H1 (cell line): ENCODE measurements around the gene RASGRP4. TPM values are rescaled to one million over a fixed set of nuclear protein-coding genes. Genes with fewer than 3 reads are reported as not detected.

Source experiments
- E2F6 ChIP-seq: IDR thresholded peaks from 2 replicates; pipeline ENCODE4 v1.6.1; 2012; ENCODE audit warnings: inconsistent platforms
- polyA plus RNA-seq, 7 experiments: library from polyadenylated mRNA; depleted of rRNA in 3 of 7; stranded (reverse) in 5 of 7; unstranded in 2 of 7; fragments of >200 nt in 5 of 7; fragments of 200-250 nt in 2 of 7; gene quantifications; 1 replicate in 5 of 7; 2 replicates in 1 of 7; 4 replicates in 1 of 7; pipeline versions ENCODE4 v1.2.1 to v1.2.3, GENCODE V29; 2011 to 2013; ENCODE audit warnings: missing spikeins in 2 of 7, mixed read lengths in 2 of 7
- total RNA-seq: library from RNA; stranded (reverse); fragmentation: NEBNext Ultra II Directional; extraction: Animal tissue kit (Norgen Biotek cat#: 25700); gene quantifications from 2 replicates; pipeline ENCODE4 v1.2.1, GENCODE V29; 2021

The RASGRP4 gene
- total and polyA plus RNA-seq, 2 of the 8 experiments (the other 6 are each of a cell fraction or from before 2014, with no cell fraction given): 1.9 to 3.1 TPM

- no peak for TF ChIP-seq E2F6
These were observed 55.7 kb downstream of the RASGRP4 start (continued) for GRCh38 chr19:38370299-38370698.
